NB4 (cell line): Measurements from ENCODE around the gene ADAMTS7.

Experiments
- POLR2A ChIP-seq: IDR thresholded peaks from 2 replicates; pipeline ENCODE4 v1.6.1; 2011; ENCODE audit warnings: mild to moderate bottlenecking; ENCODE audit not compliant: insufficient read length; ENCODE audit errors: extremely low read depth
- TF ChIP-seq, protein P1 (sequence below): IDR thresholded peaks from one replicate; pipeline ENCODE4 v1.5.1; 2012; ENCODE audit warnings: low read depth, low read length
- TF ChIP-seq, protein P2 (sequence below): IDR thresholded peaks from 2 replicates; pipeline ENCODE4 v1.6.1; 2011; ENCODE audit warnings: low read depth, low read length

- TF ChIP-seq, protein P1, sequence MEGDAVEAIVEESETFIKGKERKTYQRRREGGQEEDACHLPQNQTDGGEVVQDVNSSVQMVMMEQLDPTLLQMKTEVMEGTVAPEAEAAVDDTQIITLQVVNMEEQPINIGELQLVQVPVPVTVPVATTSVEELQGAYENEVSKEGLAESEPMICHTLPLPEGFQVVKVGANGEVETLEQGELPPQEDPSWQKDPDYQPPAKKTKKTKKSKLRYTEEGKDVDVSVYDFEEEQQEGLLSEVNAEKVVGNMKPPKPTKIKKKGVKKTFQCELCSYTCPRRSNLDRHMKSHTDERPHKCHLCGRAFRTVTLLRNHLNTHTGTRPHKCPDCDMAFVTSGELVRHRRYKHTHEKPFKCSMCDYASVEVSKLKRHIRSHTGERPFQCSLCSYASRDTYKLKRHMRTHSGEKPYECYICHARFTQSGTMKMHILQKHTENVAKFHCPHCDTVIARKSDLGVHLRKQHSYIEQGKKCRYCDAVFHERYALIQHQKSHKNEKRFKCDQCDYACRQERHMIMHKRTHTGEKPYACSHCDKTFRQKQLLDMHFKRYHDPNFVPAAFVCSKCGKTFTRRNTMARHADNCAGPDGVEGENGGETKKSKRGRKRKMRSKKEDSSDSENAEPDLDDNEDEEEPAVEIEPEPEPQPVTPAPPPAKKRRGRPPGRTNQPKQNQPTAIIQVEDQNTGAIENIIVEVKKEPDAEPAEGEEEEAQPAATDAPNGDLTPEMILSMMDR = no peak
- no peak for TF ChIP-seq POLR2A
- TF ChIP-seq, protein P2, sequence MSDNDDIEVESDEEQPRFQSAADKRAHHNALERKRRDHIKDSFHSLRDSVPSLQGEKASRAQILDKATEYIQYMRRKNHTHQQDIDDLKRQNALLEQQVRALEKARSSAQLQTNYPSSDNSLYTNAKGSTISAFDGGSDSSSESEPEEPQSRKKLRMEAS = no peak
These were observed 30.1 kb upstream of the ADAMTS7 start for GRCh38 chr15:78841376-78841706.
